Limb (tissue), 2 donors: Measurements from ENCODE around the gene NNT.
"Not testable (repeated sequence)": the region's sequence is repeated elsewhere in the genome, so short reads cannot be mapped to it uniquely, and the experiment has no call there.

Source experiments
- DNase-seq, 2 donors: peaks; one replicate each; pipeline ENCODE4 v3.0.0-alpha.2; 2016; ENCODE audit errors: extremely low spot score in 2 of 2

NNT gene

DNA sequence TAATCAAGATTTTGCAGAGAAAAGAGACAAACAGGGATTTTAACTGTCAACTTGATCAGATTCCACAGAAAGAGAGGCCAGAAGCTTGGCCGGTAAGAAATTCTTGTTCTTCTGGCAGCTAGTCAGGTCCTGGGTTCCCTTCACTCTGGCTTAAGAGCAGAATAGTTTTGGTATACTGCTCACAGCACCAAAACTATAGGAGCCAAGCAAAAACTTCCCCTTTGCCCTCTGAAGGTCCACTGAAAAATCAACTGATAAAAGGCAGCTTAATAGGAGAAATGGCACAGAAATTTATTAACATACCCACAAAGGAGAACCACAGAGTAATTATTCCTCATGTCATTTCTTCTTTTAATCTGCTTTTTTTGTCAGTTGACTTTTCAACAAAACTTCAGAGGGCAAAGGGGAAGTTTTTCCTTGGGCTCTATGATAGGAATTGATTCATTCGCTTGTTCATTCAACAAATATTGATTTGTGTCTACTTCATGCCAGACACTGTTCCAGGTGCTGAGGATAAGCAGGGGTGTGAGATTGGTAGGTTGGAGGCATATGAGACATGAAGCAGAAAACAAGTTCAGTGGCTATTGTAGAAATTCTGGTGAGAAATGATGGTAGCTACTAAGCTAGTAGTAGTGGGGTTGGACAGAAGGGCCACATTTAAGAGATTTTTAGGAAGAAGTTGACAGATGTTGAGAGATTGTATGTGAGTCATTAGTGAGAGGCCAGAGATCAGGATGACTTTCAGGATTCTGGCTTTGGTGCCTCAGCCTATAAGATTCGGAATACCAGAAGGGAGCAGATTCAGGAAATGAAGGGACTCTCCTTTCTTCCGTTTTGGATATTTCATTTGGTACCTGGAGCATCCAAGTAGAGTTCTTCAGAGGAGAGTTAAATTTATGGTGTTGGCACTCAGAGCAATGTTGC is 20.6 kb upstream of the NNT start:
- no peak for DNase-seq

DNA sequence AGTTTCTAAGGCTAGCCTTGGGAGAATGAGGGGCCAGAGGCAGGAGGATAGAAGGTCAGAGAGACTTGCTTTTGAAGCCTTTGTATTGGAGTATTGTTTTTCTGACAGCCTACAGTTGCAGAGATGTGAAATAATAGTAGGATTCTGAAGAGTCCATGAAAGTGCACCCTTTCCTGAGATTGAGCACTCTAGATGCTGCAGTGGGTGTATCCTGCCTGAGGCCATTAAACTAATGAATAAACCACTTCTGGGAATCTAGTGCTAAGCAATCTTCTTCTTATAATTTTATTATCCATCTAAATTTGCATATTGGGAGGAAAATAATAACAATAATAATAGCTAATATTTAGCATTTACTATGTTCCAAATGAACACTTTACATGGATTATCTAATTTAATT is 19.3 kb upstream of the NNT start:
- no peak for DNase-seq

DNA sequence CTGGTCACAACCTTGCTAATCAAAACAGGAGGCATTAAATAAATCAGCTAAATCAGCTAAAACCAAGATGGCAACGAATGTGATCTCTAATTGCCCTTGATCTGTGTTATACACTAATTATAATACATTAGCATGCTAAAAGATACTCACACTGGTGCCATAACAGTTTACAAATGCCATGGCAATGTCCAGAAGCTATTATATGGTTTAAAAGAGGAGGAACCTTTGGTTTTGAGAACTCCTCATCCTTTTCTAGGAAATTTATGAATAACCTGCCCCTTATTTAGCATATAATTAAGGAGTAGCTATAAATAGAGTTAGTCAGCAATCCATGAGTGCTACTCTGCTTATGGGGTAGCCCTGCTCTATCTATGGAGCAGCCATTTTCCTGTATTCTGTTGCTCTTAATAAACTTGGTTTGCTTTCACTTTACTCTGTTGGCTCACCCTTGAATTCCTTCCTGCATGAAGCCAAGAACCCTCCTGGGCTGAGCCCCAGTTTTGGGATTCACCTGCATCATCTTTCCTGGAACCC is 18.7 kb upstream of the NNT start:
- no peak for DNase-seq

DNA sequence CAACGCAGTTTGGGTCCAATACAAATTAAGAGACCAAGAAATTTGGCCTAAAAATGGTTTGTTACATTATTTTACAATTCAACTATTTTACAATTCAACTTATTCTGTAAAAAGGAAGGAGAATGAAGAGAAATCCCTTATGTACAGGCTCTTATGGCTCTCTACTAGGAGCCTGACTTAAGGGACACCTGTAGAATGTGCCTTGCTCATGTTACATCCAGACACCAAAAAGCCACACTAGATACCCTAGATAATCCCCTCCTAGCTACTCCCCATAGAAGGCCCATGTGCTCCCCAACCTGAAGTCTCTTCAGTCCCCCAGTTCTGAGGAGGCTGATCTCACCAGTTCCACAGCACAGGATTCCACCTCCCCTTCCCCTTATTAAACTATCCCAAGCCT is 14.1 kb upstream of the NNT start:
- DNase-seq, result no peak

DNA sequence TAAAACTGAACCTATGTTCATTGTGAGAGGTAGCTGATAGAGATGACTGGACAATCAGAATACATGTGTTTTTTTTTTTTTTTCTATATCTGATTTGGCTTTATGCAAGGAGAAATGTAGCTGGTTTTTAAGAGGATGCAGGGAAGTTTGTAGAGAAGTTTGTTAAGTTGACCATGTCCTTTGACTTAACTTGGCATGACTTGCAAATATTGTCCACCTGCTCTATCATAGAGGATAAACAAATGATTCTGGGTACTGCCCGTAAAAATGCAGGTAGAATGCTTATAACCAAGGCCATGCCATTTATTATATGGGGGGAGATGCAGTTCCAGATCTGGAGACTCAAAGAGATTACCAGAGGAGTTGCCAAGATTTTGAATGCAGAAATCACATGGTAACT is 13.7 kb upstream of the NNT start:
- no peak for DNase-seq

GRCh38 chr5:43590700-43591099 is 12.3 kb upstream of the NNT start:
- no peak for DNase-seq

- no peak for DNase-seq
Observed at GRCh38 chr5:43592363-43592762, 10.6 kb upstream of the NNT start.

- DNase-seq, result not testable (repeated sequence)
Observed at GRCh38 chr5:43598927-43599326, 4.1 kb upstream of the NNT start.

- DNase-seq, result no peak
Observed at GRCh38 chr5:43601454-43602260, 1.3 kb upstream of the NNT start.

DNA sequence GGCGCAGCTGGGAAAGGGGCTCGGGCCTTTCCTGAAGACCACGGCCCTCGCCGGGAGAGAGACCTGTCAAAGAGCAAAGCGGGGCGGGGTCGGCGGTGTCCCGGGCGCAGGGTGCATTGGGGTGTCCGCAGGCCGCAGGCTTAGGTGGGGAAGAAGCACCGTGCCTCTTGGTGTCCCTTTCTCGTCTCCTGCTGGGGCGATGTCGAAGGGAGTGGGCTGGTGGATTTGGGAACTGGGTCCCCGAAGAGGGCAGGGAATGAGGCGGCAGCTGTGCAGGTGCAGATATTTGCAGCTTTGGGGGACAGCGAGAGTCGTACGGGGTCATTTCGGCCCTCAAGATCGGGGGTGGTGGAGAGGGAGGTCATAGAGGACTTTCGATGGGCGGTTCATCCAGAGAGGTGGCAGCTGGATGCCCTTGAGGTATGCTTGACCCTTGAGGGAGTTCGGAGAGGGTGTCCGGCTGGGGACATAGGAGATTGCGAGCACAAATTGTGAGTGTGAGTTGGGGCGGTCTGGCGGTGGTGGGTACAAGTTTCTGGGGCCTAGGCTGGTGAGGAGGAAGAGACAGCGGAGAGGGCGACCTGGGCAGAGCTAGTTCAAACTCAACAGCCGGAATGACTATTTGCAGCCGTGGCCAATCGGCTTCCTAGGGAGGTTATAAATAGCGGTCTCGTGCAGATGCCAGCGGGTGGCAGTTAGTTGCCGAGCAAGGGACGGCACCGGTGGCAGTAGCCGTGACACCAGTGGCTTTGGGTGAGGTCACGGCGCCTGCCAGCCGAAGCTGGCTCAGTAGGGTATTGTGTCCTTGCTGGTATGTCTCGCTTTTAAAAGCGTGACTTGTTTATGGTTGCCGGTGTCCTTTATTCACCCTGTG is 601 bp downstream of the NNT start:
- peak; percentile 43 to 54 for DNase-seq

DNA sequence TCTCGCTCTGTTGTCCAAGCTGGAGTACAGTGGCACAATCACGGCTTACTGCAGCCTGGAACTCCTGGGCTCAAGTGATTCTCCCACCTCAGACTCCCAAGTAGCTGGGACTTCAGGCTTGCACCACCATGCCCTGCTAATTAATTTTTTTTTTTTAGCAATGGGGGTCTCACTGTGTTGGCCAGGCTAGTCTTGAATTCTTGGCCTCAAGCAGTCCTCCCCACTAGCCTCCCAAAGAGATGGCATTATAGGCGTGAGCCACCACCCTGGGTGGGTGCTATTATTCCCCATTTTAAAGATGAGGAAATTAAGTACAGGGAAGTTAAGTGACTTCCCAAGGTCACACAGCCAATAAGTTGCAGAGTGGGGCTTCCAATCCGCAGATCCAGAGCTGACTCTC is 1.7 kb downstream of the NNT start:
- DNase-seq, result no peak

DNA sequence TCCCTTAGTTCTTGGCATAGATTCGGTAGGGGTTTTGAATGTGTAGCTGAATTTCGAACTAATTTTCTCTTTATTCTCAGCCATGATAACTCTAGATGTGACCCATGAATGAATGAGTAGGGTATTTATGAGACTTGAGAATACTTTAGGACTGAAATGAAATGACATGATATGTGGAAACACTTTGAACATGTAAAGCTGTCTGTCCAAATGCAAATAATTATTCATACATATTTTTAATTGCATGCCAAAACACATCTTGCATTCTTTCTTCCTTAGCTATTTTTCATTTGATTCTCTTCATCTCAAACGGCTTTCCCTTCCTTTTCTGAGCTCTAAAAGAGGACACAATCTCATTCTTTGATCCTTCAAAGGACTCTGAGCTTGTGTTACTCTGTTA is 3.4 kb downstream of the NNT start:
- no peak for DNase-seq

- no peak for DNase-seq
Observed at GRCh38 chr5:43608406-43608805, 5.4 kb downstream of the NNT start.

DNA sequence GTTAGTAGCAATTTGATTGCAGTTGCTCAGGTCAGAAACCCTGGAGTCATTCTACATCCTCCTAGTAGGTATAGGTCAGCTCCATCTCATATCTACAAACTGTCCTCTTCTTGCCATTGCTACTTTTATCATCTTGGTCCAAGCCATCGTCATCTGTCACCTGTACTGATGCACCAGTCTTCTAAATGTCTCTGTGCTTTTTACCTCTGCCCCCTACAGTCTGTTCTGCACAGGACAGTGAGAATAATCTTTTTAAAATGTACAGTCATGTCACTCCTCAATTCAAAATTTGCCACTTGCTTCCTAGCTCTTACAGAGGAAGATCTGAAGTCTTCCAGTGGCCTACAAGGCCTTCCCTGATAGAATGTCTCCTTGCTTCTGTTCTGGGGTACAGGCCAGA is 6.8 kb downstream of the NNT start:
- no peak for DNase-seq

GRCh38 chr5:43613370-43613769 is 10.4 kb downstream of the NNT start:
- DNase-seq, result no peak

DNA sequence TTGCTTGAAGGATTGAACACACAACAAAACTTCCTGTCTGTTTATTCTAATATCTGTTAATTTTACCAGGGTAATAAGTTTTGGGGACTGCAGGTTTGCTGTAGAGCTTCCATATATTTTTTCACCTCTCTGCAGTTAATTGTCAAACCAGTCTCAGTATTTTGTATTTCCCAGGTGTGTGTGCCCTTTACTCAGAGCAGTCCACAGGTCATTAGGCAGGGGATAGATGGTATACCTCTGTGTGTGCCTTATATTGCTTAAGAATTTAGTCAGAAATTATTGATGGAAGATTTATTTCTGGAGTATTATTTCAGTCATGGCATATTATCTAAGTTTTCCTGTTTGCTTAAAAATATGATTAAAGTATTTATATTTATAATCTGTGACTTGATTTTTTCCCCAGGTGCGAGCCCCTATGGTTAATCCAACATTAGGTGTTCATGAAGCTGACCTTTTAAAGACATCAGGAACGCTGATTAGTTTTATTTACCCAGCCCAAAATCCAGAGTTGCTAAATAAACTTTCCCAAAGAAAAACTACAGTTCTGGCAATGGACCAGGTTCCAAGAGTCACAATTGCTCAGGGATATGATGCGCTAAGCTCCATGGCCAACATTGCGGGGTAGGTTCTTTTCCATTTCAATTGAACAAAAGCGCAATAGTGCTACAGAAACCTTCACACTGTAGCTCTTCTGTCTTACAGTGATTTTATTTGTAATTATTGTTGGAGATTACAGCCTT is 12.6 kb downstream of the NNT start:
- no peak for DNase-seq

DNA sequence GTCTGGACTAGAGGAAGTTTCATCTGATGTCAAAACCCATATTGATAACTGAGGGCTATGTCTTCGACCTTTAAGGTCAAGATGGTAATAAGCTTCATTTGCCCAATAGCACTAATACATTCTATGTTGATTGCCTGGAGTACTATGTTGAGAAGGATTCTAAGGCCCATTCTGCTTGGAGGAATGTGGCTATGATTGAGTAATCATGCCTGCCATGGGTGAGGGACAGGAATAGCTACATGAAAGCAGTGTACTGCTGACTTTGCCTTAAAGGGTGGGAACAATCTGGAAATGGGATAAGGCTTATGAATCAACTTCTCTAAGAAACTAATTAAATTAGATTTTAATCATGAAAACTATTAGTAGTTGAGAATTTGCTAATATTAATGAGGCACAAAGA is 13.6 kb downstream of the NNT start:
- DNase-seq, result no peak

DNA sequence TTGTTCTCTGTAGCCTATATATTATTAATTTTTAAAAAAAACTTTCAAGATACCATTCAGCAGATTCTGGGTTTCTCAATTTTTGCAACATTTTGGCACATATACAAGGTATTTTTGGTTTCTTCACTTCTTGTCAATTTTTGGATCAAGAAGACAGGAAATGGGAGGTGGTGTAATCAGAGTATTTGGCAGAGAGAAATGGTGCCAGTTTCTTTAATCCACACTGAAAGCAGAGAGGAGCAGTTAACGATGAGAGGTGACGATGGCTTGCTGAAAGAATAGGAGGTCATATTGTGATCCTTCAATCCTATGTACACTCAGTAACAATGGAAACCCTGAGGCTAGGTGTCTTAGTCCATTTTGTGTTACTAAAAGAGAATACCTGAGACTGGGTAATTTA is 16.4 kb downstream of the NNT start:
- DNase-seq, result no peak

DNA sequence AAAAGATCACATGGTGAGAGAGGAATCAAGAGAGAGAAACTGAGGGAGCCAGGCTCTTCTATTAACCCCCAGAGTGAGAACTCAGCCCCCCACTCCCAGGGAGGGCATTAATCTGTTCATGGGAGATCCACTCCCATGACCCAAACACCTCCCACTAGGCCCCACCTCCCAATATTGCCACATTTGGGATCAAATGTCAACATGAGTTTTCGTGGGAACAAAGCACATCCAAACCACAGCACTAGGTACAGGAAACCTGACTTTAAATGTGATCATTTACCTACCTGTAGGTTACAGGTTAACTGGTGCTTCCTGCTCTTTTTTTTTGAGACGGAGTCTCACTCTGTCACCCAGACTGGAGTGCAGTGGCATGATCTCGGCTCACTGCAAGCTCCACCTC is 16.9 kb downstream of the NNT start:
- no peak for DNase-seq

- DNase-seq, result no peak
Observed at GRCh38 chr5:43620944-43621505, 18.0 kb downstream of the NNT start.
